Measurements from ENCODE around the gene B3GNT3.

Gene B3GNT3

DNA sequence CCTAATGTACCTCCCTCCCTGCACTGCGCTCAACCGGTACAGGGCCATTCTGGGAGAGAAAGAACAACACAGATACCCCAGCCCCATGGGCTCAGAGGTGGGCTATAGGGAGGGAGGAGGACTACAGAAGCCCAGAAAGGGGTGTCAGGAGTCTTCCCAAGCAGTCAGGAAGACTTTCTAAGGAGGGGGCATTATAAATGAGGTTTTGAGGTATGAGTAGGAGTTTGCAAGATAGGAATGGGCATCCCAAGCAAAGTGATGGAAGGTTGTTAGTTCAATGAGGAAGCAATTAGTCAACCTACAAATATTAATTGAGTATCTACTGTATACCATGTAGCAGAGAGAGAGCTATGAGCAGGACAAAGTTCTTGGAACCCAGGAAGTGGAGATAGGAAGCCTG, 6.3 kb upstream of the B3GNT3 start:
- no peak for DNase-seq (ENCODE audit: low spot score)
- in situ Hi-C loops (cut with MboI; ENCODE audit: low pct_unique_long_range_greater_than_20kb, low sequenced_read_pairs, unreplicated experiment): no loop called here
- TF ChIP-seq, protein P1, sequence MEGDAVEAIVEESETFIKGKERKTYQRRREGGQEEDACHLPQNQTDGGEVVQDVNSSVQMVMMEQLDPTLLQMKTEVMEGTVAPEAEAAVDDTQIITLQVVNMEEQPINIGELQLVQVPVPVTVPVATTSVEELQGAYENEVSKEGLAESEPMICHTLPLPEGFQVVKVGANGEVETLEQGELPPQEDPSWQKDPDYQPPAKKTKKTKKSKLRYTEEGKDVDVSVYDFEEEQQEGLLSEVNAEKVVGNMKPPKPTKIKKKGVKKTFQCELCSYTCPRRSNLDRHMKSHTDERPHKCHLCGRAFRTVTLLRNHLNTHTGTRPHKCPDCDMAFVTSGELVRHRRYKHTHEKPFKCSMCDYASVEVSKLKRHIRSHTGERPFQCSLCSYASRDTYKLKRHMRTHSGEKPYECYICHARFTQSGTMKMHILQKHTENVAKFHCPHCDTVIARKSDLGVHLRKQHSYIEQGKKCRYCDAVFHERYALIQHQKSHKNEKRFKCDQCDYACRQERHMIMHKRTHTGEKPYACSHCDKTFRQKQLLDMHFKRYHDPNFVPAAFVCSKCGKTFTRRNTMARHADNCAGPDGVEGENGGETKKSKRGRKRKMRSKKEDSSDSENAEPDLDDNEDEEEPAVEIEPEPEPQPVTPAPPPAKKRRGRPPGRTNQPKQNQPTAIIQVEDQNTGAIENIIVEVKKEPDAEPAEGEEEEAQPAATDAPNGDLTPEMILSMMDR (IDR thresholded peaks at IDR 0.05; ENCODE audit: extremely low read depth, insufficient read depth, missing control alignments): no peak

DNA sequence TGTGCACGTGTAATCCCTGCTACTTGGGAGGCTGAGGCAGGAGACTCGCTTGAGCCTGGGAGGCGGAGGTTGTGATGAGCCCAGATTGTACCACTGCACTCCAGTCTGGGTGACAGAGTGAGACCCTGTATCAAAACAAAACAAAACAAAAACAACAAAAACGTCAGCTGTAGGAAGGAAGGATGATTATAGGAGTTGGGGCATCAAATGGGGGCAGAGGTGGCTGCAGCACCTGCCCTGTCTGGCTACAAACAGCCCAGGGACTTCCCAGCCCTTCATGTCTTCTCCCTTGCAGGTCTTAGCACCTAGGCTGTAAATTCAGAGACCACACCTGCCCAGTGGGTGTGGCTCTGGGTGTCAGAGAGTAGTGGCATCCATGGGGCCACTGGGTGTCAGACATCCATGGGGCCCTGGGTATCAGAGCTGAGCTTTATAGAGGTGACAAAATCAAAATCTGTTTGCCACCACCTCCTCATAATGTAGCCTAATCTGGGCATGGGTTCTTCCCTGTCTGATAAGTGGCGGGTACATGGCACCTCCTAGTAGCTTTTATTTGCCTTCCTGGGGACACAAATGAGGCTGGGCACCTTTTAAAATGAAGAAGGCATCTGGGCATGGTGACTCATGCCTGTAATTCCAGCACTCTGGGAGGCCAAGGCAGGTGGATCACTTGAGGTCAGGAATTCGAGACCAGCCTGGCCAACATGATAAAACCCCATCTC, 4.7 kb upstream of the B3GNT3 start:
- TF ChIP-seq, protein P1 (IDR thresholded peaks at IDR 0.05; ENCODE audit: extremely low read depth, insufficient read depth, missing control alignments): no peak
- no peak for DNase-seq (ENCODE audit: low spot score)
- in situ Hi-C loops (cut with MboI; ENCODE audit: low pct_unique_long_range_greater_than_20kb, low sequenced_read_pairs, unreplicated experiment): no loop called here

DNA sequence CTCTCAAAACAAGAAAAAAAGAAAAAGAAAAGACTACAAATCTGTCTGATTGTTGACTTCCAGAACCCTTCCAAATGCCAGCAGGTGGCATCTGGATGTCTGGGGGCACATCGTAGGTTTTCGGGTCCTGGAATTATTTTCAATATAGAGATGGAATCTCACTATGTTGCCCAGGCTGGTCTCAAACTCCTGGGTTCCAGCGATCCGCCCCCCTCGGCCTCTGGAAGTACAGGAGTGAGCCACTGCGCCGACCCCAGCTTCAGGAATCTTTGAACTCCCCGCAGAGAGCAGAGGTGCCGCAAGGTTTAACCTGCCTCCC, 567 bp upstream of the B3GNT3 start:
- in situ Hi-C loops (cut with MboI; ENCODE audit: low pct_unique_long_range_greater_than_20kb, low sequenced_read_pairs, unreplicated experiment): no loop called here
- TF ChIP-seq, protein P1 (IDR thresholded peaks at IDR 0.05; ENCODE audit: extremely low read depth, insufficient read depth, missing control alignments): no peak
- DNase-seq (ENCODE audit: low spot score): no peak

DNA sequence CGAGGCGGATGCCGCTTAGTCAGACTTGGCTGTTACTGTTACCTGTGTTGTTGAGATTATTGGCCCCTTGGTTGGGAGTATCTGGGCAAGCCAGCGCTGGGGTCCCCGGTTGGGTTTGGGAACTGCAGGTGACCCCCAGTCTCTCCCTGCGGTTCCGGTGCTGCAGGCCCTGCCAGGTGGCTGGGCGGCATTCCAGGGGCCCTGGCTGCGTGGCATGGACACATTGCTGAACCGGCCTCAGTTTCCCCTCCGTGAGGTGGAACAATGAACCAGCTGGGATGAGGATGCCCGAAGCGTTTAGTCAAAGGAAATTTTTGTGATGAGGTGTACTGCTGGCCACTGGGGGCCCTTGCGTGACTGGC, 538 bp downstream of the B3GNT3 start:
- TF ChIP-seq, protein P1 (IDR thresholded peaks at IDR 0.05; ENCODE audit: extremely low read depth, insufficient read depth, missing control alignments): no peak
- DNase-seq (ENCODE audit: low spot score): no peak
- in situ Hi-C loops (cut with MboI; ENCODE audit: low pct_unique_long_range_greater_than_20kb, low sequenced_read_pairs, unreplicated experiment): no loop called here

DNA sequence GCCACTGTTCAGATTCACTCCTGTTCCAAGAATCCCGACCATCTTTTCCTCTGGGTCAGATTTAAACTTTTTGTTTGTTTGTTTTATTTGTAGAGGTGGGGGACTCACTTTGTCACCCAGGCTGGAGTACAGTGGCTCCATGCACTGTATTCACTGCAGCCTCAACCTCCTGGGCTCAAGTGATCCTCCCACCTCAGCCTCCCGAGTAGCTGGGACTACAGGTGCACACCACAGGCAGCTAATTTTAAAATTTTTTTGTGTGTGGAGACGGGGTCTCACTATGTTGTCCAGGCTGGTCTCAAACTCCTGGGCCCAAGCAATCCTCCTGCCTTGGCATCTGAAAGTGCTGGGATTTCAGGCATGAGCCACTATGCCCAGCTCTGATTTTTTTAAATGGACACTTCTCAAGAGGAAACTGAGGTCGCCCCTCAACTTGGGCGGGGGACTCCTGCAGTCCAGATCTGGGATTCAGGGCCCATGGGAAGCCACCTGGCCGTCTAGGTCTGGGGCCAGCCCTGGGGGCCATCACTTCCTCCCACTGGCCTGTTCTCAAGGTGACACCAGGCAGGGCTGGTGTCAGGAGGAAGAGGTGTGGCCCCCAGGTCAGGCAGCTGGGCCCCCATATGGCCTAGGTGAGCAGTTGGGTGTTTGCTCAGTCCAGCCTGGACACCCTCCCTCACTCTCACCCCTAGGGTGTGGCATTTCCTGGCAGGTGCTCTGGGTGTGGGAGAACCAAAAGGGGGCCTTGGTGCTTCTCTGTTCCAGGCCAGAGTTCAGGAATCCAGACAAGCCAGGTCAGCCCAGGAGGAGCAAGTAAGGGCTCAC, 1.3 kb downstream of the B3GNT3 start:
- no peak for DNase-seq (ENCODE audit: low spot score)
- in situ Hi-C loops (cut with MboI; ENCODE audit: low pct_unique_long_range_greater_than_20kb, low sequenced_read_pairs, unreplicated experiment): no loop called here
- TF ChIP-seq, protein P1 (IDR thresholded peaks at IDR 0.05; ENCODE audit: extremely low read depth, insufficient read depth, missing control alignments): no peak

DNA sequence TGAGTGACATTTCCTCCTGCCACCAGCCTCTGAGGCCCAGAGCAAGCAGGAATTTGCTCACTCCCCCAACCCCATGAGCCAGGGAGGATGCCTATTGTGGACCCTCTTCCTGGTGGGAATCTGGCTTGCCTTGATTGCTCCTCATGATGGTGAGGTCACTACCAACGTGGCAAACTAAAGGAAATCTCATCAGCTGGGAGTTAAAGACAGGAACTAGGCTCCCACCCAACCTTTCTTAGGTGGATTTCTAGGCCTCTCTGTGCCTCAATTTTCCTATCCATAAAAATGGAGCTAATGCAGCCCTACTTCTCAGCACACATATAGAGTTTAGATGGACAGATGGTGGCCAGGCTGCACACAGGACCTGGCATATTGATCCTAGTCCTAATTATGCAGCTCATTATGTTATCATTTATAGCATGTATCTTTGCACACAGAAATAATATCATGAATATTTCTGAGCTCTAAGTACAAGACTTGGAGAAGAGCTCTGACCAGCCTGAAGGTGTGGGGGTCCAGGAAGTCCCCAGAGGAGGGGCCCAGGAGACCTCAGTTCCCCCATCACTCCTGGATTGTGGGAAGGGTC, 2.0 kb downstream of the B3GNT3 start:
- TF ChIP-seq, protein P1 (IDR thresholded peaks at IDR 0.05; ENCODE audit: extremely low read depth, insufficient read depth, missing control alignments): no peak
- no peak for DNase-seq (ENCODE audit: low spot score)
- in situ Hi-C loops (cut with MboI; ENCODE audit: low pct_unique_long_range_greater_than_20kb, low sequenced_read_pairs, unreplicated experiment): no loop called here
